BJ (cell line): ENCODE measurements around the gene LRRC10B. TPM values are rescaled to one million over a fixed set of nuclear protein-coding genes. Genes with fewer than 3 reads are reported as not detected.

Experiments used
- CTCF ChIA-PET: fragments of 350-600 bp; formaldehyde crosslinking; extraction: SDS; loops from one replicate; lab custom pipeline; 2021; ENCODE audit warnings: antibody characterized with exemption, inconsistent platforms; lab: Yijun Ruan, JAX
- POLR2A ChIA-PET: fragments of 300-600 bp; sonication (Branson Sonifier 250); formaldehyde crosslinking; extraction: SDS; loops from one replicate; lab custom pipeline; 2021; ENCODE audit warnings: antibody characterized with exemption; lab: Charles Lee
- DNase-seq: peaks from one replicate; pipeline ENCODE4 v3.0.0-alpha.2; 2011; ENCODE audit warnings: low read depth
- H3K27me3 ChIP-seq: 2 replicates; pipeline ENCODE4 v1.6.0; 2011; ENCODE audit warnings: low read length; ENCODE audit not compliant: control insufficient read depth, insufficient read depth
- H3K36me3 ChIP-seq: 2 replicates; pipeline ENCODE4 v1.5.1; 2011; ENCODE audit warnings: low read length; ENCODE audit not compliant: control insufficient read depth, insufficient read depth
- H3K4me3 ChIP-seq: 2 replicates; pipeline ENCODE4 v1.5.1; 2011; ENCODE audit warnings: low read depth, mild to moderate bottlenecking, control low read depth, low read length
- CTCF ChIP-seq: IDR thresholded peaks from 2 replicates; pipeline ENCODE4 v1.5.1; 2011; ENCODE audit warnings: low read depth, mild to moderate bottlenecking, control low read depth, inconsistent platforms, low read length, moderate library complexity; ENCODE audit not compliant: insufficient read depth
- polyA plus RNA-seq: library from polyadenylated mRNA; depleted of rRNA; stranded (reverse); fragments of >200 nt; gene quantifications from 2 replicates; pipeline ENCODE4 v1.2.3, GENCODE V29; 2011

Gene LRRC10B
- polyA plus RNA-seq, 1 experiment, result 0.02 TPM

GRCh38 chr11:61534025-61534932 lies 25.7 kb downstream of the LRRC10B start:
- ChIA-PET CTCF (interaction anchor here (0.6 to 9.4 kb wide), 4 partner anchors 13 to 96 kb away, joined by 3 to 101 read pairs (median 5); no protein-coding TSS in a partner anchor), POLR2A (no interaction called here)

GRCh38 chr11:61534933-61535839 lies 26.6 kb downstream of the LRRC10B start:
- Histone ChIP-seq H3K4me3 (no peak overlapping the region), H3K36me3 (no peaks in the 10 kb centered on the region), H3K27me3 (peaks cover 8% of the 10 kb centered on the region)
- ChIA-PET POLR2A (no interaction called here), CTCF (interaction anchor here (0.9 to 1.9 kb wide), 6 partner anchors 9 to 103 kb away, joined by 3 to 7 read pairs (median 4); no protein-coding TSS in a partner anchor)
- DNase-seq, result no peak
- no peak for TF ChIP-seq CTCF

More at GRCh38 chr11:61534025-61534932, 25.7 kb downstream of the LRRC10B start:
- TF ChIP-seq CTCF, result no peak
- no peak for DNase-seq
- Histone ChIP-seq H3K36me3 (no peaks in the 10 kb centered on the region), H3K27me3 (peaks cover 4% of the 10 kb centered on the region), H3K4me3 (no peak overlapping the region)

GRCh38 chr11:61535998-61536675 lies 27.6 kb downstream of the LRRC10B start:
- Histone ChIP-seq H3K27me3 (peaks cover 7% of the 10 kb centered on the region), H3K4me3 (no peak overlapping the region), H3K36me3 (no peaks in the 10 kb centered on the region)
- TF ChIP-seq CTCF, result no peak
- POLR2A ChIA-PET, result no interaction called here
- no peak for DNase-seq
- CTCF ChIA-PET, result interaction anchor here (0.9 to 1.9 kb wide), 5 partner anchors 9 to 102 kb away, joined by 4 to 7 read pairs (median 4); no protein-coding TSS in a partner anchor

DNA sequence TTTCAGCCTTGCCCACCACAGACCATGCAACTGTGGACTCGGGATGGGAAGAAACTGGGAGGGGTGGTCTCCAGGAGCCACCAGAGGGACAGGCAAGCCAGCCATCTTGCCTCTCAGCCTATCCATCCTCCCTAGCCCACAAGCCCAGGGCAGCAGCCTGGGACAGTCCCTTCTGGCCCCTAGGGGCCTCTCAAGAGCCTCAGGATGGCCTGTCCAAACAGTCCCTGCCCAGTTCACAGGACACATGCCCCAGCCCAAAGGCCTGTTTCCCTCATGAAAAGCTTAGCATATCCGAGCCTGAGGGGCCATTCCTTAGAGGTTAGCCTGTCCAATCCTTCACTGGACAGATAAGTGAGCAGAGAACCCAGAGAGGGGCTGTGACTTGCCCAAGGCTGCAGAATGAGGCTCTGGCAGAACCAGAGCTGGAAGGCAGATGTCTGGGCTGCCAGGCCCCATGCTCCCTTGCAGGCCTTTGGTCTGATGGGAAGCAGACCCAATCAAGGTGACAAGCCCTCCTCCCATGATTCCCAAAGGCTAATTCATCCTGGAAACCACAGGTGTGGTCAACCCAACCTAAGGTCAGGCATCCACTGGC lies 28.2 kb downstream of the LRRC10B start:
- ChIA-PET POLR2A (no interaction called here), CTCF (interaction anchor here (0.8 to 1.5 kb wide), 3 partner anchors 8 to 91 kb away, joined by 3 to 4 read pairs (median 4); no protein-coding TSS in a partner anchor)
- peaks cover 7% of the 10 kb centered on the region for H3K27me3 ChIP-seq

More for the DNA sequence above, 28.2 kb downstream of the LRRC10B start:
- Histone ChIP-seq H3K4me3 (no peak overlapping the region), H3K36me3 (no peaks in the 10 kb centered on the region)
- no peak for TF ChIP-seq CTCF
- no peak for DNase-seq
